T47D (cell line): Measurements from ENCODE around the gene RCOR1.

Experiments
- DNase-seq, 2 experiments: peaks; one replicate each; pipeline versions ENCODE4 v3.0.0 to v3.0.0-alpha.2; 2011 to 2012; ENCODE audit warnings: low read depth in 1 of 2, low spot score in 1 of 2
- JUND ChIP-seq: IDR thresholded peaks from 2 replicates; pipeline ENCODE4 v1.6.1; 2012; ENCODE audit warnings: low read depth
- in situ Hi-C: cut with HindIII; loops from 2 replicates; pipeline ENCODE4 v1.10.0; 2016; ENCODE audit warnings: low sequenced_read_pairs, low pct_unique_long_range_greater_than_20kb

Gene RCOR1

DNA sequence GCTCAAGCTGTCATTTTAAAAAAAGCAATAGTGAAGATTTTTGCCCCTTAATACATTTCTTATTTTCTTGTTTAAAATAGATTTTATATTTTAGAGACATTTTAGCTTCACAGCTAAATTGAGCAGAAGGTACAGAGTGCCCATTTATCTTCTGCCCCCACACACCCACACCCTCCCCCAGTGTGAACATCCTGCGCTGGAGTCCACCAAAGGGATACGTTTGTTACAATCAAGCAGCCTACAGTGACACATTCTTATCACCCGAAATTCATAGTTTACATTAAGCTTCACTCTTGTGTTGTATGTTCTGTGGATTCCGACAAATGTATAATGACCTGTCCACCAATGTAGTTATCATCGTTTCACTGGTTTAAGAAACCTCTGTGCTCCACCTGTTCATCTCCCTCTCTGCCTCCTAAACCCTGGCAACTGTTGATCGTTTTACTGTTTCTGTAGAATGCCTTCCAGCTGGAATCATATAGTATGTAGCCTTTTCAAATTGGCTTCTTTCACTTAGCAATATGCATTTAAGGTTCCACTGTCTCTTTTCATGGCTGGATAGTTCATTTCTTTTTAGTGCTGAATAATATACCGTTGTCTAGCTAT lies 93.8 kb downstream of the RCOR1 start:
- no peak for DNase-seq
- in situ Hi-C loops = no loop called here
- no peak for TF ChIP-seq JUND

DNA sequence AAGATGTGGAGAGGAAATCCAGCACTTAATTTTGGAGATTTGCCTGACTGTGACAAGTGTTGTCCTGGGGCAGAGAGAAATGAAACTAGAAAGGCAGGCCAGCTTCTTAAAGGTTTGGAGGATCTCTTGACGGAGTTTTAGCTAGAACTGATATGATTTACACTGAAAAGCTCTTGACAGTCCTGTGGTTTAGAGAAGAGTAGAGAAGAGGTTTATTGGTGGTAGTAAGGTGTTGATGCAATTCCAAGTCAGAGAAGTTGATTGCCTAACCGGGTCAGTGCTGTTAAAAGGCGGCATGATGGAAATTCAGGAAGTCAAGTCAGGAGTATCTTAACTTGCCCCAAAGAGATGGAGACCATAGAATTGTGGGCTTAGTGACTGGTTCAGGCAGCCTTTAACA lies 95.8 kb downstream of the RCOR1 start:
- in situ Hi-C loops = no loop called here
- DNase-seq = no peak
- no peak for TF ChIP-seq JUND

DNA sequence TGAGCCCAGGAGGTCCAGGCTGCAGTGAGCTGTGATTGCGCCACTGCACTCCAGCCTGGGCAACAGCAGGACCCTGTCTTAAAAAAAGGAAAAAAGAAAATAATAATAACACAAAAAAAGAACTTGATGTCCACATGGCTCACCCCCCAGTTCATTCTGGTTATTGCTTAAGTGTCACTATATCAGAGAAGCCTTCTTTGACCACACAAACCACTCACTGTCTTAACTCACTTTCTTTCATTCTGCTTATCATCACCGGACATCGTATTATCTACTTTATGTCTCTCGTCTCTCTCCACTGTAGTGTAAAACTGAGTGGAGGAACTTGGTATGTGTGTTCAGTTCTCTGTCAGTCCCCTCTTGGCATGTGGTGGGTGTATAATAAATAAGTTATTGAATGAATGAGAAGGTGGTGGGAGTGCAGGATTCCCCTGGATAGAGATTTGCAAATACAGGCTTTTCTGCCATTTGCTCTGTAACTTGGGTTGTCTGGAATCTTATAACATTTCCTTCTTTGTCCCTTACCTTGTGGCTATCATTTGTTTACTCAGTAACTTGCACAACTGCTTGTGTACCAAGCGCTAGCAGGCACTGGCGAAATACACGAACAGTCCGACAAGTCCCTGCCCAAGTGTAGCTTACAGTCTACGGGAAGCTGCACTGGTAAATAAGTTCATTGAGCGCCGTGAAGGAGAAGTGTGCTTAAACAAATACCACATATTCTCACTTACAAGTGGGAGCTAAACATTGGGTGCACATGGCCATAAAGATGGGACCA lies 98.2 kb downstream of the RCOR1 start:
- peak; percentile 29 to 69 for DNase-seq
- in situ Hi-C loops = no loop called here
- TF ChIP-seq JUND = peak; percentile 12; the same call in 1 of the 2 replicates

DNA sequence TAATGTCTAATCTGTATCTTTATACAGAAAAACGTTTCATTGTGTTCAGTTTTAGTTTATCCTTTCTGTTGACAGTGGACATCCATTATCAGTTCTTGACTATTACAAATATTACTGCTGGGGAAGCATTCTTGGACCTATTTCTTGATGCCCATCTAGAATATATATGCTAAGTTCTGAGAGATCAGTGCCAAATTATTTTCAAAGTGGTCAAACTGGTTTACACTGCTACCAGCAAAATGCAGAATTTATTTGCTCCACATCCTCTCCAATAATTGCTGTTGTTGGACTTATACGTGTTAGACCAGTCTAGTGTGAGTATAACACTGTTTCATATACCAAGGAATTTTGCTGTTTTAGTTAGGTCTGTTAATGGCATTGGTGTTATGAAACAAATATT lies 99.3 kb downstream of the RCOR1 start:
- DNase-seq = peak; percentile 55 to 90
- peak; percentile 74; the same call in 1 of the 2 replicates for TF ChIP-seq JUND
- in situ Hi-C loops = no loop called here

DNA sequence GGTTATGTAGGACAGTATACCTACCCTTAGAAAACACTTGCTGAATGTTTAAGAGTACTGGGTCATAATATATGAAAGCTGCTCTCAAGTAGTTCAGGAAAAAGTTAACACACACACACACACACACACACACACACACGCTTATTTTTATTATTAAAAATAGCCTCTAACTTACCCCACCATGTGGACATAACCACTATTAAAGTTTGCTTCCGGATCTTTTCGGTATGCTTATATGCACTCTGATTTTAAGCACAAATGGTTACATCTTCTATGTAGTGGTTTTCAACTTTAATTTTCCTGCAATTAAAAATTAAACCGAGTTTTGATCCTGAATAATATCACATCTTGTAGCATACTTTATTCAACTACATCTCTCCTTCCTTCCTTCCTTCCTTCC lies 99.9 kb downstream of the RCOR1 start:
- in situ Hi-C loops = no loop called here

DNA sequence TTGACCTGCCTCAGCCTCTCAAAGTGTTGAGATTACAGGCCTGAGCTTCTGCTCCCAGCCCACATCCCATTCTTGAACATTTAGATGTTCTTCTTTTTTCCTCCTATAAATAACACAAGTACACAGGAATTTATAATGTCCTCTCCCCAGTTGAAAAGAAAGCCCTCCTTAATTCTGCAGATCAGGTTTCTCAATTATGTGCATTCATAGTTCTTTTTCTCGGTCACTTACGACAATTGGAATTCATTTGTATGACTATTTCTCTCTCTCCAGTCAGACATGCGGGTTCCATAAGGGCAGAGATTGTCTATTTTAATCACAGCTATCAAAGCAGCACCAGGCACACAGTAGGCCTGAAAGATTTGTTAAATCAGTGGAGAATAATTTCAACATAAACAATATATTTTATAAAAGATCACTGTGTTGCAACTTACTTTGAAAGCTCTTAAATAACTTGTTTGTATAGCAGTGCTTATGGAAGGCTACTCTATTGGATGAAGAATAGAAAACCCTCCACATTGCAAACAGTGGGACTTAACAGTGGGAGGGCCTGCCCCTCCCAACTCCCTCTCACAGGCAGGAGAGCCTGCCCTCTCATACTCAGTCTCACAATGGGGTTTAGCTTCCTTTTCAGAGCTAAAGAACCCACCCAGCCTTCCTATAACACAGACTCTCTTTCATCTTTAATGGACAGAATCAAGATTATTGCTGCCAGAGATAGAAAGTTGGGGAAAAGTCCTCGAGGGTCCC lies 100.7 kb downstream of the RCOR1 start:
- in situ Hi-C loops = no loop called here
- no peak for DNase-seq
- no peak for TF ChIP-seq JUND

More for the DNA sequence above, 99.9 kb downstream of the RCOR1 start:
- no peak for DNase-seq
- no peak for TF ChIP-seq JUND

DNA sequence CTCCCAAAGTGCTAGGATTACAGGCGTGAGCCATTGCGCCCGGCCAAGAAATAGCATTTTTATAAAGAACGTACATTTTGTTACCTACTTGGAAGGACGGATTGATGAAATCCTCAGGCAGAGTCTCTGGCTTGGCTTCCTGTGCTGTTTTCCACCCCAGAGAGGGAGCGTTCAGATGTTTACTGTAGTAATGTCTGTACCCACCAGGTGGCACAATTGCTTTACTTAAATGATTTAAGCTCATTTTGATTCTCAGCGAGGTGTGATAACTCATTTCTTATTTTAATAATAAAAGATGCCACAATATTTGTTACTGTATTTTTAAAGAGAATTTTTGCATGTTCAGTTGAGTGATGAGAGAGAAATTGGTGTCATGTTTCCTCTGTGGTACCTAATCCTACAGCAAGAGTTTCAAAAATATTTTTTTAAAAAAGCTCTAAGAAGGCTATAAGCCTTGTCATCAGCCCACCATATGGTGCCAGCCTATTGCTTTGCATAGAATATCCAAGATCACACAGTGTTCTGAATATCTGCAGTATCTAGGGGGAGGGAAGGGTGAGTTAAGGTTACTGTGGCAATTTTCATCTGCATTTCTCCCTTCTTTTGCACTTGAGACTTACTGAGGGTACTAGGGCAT lies 102.2 kb downstream of the RCOR1 start:
- peak; percentile 60 to 86 for DNase-seq
- in situ Hi-C loops = no loop called here
- TF ChIP-seq JUND = no peak

DNA sequence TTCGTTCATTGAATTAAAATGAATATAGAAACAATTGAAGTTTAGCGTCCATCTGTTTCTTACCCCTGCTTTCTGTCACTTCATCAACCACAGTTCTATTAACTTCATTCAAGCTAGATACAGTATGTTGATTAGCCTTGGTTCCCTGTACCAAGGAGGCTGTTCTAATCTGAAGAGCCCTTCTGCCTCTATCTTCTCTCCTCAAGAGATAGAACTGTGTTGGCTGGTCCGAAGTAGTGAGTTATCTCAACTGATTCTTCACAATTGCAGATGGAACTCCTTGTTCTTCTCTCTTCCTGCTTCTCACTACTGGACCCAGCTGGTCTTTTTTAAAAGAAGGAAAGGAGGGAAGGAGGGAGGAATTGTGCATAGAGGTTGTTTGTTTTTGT lies 102.7 kb downstream of the RCOR1 start:
- no peak for DNase-seq
- TF ChIP-seq JUND = no peak
- in situ Hi-C loops = no loop called here

DNA sequence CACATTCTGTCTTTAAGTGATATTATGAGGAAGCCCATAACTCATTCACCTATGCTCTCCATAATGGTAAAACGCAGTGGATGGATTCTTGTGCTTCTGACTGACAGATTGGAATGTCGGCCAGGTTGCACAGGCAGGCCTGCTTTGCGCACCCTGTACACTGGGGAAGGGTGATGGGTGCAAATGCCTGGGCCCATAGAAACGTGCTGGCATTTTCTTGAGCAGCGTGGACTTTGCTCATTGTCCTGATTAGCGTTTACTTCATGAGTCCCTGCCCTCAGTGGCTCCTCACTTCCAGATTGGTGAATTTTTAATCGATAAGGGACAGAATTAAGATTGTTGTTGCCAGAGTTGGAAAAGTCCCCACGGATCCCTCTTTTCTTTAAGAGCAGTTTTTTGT lies 103.9 kb downstream of the RCOR1 start:
- in situ Hi-C loops = no loop called here
- TF ChIP-seq JUND = no peak
- DNase-seq = no peak

DNA sequence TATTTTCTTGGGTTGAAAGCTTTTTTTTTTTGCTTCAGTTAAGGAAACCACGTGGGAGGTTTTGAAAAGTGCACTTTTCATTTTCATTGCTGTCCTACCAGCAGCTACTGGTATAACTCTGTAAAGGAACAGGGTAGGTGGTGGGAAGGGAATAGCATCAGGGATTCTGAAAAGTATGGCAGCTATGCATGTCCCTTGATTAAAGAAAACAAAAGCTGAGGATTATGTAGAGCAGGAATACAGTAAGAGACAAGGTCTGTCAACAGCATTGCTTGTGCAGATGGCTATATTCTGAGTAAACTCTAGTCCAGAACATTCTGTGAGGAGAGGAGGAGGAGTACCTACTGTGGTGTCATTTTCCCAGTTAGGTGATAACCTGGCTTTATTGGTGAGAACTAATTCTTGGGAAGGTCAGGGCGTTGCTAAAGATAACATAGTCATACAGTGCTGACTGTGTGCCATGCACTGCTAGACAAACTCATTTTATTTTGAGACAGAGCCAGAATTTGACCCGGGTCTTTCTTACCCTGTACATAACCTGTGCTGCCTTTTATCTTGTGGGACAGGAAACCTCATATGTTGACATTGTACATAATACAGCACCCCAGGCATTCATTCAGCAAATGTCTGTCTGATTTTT lies 104.5 kb downstream of the RCOR1 start:
- peak in 1 of 2 experiments; percentile 19 for DNase-seq
- in situ Hi-C loops = no loop called here
- no peak for TF ChIP-seq JUND

DNA sequence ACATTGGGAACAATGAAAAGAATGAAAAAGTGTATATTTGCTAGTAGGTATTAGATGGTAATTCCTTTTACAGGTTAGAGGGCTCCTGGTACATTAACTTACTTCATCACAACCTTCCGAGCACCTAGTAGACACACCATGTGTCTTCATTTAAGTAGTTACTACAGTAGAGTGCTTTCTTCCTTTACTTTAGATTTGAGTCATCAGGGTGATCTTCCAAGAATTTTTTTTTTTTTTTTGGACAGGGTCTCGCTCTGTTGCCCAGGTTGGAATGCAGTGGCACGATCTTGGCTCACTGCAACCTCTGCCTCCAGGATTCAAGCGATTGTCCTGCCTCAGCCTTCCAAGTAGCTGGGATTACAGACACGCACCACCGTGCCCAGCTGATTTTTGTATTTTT lies 105.1 kb downstream of the RCOR1 start:
- TF ChIP-seq JUND = no peak
- no peak for DNase-seq
- in situ Hi-C loops = no loop called here

DNA sequence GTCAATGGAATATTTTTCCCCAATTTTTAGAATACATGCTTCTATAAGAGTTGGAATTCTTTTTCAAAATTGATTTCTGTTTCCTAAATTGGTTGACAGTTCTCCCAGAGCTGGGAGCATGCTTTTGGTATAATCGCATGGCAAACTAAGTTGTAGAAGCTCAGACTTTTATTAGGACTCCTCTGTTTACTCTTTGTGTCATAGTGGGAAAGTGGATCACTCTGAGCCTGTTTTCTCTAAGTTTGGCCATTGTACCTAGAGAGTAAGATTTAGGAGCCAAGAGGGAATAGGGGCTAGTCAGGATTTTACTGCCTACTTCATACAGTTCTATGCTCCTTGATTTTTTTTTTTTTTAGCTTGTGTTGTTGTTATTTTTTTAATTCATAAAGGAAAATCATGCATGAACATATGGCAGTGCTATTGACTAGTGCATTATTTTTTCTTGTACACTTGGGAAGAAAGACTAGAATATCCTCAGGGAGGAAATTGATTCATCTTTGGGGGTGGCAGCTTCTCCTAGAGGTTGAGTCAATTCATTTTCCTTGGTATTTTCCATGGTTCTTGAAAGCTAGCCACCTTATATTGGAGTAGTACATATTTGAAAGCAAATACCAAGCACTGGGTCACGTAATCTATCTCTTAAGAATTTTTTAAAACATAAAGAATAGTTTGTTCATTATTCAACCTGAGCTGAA lies 107.1 kb downstream of the RCOR1 start:
- DNase-seq = no peak
- no peak for TF ChIP-seq JUND
- in situ Hi-C loops = no loop called here
